Measurements from ENCODE around the gene RANBP1.

Gene RANBP1

DNA sequence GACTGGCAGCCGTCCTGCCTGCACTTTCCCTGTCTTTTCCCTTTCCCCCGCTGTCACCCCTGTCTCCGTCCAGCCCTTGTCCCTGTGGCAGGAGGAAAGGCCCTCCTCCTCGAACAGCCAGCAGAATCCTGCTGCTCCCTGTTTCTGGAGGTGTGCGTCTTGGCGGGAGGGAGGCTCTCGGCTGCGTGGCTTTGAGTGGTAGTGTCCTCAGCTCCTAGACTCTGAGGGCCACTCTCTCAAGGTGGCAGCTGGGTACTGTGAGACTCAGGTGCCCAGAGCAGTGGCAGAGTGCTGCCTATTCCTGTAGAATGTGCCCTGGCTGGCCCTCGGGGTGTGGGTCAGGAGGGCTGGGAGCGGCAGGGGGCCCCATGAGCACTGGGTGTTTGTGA lies 9.1 kb upstream of the RANBP1 start:
- FAIRE-seq (no peak), DNase-seq (ENCODE audit: extremely low spot score, insufficient read length, low read depth) (no peak)

DNA sequence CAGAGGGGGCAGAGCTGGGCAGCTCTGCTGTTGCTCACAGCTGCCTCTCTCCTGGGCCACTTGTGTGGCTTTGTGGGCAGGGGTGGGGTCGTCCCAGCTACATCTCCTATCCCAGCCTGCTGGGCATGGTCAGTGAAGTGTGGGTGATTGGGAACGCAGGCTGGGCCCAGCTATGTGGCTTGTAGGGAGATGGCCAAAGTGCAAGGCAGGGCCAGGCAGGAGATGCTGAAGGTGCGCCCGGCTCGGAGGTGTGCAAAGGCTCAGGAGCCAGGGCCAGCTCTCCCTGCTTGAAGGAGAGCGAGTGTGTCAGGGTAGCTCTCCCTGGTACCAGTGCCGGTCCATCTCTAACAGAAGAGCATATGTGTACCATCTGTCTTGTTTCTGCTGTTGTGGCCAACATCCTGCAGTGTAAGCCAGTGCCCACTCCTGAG lies 8.4 kb upstream of the RANBP1 start:
- DNase-seq (ENCODE audit: extremely low spot score, insufficient read length, low read depth) (no peak), FAIRE-seq (no peak)

DNA sequence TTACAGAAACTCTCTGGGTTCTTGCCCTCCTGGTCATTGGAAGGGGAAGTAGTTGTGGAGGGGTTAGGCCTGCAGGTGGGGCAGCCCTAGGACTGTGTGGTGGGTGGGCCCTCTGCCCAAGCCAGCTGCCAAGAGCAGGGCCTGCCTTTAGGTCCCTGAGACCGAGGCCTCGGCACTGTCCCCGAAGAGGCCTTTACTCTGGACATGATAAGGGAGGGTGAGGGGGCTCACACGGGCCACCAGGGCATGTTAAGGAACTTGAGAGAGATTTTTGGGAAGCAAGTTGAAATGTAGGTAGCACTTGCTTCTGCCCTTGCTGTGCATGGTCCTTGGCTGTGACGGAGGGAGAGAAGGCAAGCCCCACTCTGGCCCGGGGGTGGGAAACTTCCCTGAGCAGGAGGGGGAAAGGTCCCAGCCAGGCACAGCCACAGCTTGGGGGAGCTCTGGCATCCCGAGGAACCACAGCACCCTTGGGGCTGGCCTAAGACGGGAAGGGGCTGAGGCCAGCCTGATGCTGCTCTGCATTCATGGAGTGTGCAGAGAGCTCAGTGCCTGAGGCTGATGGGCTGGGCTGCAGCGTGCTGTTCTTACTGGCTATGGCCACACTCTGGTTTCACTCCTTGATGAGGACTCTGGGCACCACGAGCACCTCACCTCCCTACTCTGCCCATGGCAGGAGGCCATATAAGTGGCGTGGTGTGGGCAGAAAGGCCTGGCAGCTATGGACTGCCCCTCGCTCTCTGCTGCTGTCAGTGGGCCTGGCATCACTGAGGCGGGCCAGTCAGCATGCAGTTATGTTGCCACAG lies 7.8 kb upstream of the RANBP1 start:
- DNase-seq (ENCODE audit: extremely low spot score, insufficient read length, low read depth) (no peak), FAIRE-seq (no peak)

DNA sequence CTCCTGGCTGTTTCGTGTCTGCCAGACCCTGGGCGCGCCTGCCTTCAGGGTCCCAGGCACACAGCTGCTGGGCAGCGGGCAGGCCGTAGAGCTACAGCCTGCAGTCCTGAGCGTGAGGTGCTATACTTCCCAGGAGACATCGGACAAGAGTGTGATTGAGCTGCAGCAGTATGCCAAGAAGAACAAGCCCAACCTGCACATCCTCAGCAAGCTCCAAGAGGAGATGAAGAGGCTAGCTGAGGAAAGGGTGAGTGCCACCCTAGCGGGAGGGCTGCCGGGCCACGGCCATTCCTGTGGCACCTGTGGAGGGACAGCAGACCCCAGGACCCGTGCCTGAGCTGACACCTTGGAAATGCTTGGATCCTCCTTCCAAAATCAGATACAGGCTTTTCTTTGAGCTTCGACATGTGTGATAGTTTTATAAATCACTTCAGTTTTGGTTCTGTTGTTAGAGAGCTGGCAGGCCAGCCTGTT lies 7.1 kb upstream of the RANBP1 start:
- DNase-seq (ENCODE audit: extremely low spot score, insufficient read length, low read depth), result no peak
- no peak for FAIRE-seq

DNA sequence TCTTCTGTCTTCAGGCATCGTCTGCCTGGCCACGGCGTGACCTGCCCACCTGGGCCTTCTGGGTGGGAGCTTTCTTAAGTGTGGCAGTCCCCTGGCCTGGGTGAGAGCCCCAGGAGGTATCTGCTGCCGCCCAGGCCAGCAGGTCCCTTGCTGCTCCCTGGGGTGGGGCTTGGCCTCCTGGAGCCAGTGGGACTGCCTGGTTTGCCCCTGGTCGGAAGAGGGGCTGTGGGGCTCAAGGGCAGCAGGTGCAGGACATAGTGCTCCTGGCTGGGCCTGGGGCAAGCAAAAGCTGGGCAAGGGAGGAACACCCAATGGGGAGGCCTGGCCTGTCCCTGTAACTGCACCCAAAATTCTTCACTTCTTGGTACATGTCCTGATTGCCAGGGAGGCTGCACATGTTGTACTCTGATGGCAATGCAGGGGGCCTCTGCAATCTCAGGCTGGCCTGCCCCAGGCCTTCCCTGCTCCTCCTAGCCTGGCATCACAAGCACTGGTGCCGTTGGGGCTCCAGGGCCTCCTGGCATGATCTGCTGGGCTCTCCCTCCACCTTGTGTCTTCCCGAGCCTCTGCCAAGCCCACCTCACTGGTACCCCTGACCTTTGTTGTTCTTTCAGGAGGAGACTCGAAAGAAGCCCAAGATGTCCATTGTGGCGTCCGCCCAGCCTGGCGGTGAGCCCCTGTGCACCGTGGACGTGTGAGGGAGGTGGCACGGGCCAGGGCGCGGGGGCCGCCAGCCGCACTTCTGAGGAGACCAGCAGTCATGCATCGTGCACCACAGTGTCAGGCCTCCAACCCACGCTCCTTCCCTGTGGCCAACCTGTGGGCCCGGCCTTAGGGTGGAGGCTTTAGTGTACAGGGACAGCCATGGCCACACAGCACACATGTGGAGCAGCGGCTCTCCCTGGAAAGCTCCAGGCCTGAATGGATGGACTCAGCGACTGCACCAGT lies 6.2 kb upstream of the RANBP1 start:
- no peak for DNase-seq (ENCODE audit: extremely low spot score, insufficient read length, low read depth)

DNA sequence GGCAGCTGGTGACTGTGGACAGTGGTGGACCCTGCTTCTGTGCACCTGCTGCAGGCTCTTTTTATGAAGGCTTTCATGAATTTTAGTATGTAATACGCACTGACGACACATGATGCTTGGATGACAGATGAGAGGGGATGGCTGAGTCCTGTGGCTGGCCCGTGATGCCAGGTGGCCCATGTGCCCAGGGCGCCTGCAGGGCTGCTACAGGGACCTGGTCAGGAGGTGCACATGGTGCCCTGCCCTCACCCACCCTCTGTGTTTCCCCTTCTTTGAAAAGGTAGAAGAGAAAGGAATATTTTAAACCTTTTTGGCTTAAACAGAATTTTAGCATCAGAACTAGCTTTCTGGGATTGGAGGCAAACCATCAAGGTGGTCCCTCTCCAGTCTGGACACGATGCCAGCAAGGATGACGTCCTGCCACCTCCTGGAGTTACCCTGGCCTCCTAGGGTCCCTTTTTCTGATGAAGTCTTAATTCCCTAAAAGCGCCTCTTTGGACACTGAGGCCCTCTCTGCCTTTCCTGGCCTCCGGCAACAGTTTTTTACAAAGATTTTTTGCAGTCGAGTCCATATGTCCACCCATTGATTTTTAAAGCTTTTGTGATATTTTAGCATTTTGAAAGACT lies 5.4 kb upstream of the RANBP1 start:
- no peak for DNase-seq (ENCODE audit: extremely low spot score, insufficient read length, low read depth)
- FAIRE-seq, result no peak

More for the DNA sequence above, 6.2 kb upstream of the RANBP1 start:
- no peak for FAIRE-seq

DNA sequence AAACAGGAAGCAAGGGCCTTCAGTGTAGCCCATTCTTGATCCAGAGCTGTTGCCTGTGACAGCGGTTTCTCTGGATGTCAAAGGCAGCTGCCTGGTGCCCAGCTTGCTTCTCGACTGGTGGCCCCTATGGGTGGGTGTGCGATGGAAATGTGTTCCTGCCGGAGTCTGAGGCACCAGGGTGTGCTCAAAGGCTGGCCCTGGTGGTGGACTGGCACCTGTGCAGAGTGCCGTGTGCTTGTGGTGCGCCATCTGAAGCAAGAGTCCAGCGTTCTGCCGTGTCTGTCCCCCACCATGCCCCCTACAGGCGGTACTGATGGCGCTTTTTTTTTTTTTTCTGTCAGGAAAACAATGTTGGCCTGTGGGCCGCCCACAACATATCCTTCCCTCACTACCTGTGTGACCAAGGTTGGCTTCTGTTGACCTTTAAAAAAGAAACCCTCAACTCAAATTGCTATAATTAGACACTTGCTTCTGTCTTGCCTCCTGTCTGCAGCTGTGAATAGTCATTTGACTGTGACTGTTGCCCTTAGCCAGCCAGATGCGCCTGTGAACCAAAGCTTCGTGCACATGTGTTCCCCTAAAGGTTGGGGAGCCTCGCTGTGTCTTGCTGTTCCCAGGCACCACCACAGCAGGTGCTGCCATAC lies 4.7 kb upstream of the RANBP1 start:
- no peak for DNase-seq (ENCODE audit: extremely low spot score, insufficient read length, low read depth)
- FAIRE-seq, result peak; percentile 31

DNA sequence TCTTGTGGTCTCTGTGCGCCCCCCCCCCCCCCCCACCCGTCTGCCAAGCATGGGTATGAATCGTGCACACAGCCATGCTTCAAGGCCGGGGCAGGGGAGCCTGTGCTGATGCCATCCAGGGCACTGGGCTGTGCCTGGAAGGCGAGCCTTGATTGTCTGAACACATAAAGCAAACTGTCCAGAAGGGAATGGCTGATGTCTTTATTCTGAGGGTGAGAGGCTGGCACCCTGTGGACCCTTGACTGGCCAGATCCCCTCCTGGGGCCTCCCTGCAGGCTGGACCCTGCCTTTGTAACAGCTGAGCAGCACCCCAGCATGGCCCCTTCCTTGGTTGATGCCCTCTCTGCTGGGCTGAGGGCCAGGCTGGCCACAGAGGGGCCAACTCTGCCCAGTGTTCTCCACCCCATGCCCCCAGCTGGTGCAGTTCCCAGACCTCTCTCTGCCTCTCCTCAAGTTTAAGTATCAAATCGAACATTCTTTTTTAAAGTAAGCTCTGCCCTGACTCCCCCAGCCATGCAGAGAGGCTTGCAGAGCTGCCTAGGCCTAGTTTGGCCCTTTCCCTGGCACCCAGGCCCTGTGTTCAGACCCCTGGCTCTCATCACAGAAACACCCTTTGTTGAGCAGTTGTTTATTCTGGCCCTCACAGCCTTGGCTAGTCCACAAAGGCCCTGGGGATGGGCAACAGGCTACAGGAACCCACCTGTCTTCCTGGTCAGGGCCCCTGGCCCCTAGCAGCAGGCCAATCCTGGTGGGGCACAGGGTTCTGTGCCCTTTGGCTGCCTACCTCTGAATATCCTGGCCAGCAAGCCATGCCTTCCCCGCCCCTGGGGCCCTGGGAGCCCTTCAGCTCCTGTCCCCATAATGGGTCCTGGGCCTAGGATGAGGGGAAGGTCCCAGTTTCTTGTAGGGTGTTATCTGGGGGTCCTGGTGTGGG lies 3.9 kb upstream of the RANBP1 start:
- DNase-seq (ENCODE audit: extremely low spot score, insufficient read length, low read depth) (no peak), FAIRE-seq (no peak)

DNA sequence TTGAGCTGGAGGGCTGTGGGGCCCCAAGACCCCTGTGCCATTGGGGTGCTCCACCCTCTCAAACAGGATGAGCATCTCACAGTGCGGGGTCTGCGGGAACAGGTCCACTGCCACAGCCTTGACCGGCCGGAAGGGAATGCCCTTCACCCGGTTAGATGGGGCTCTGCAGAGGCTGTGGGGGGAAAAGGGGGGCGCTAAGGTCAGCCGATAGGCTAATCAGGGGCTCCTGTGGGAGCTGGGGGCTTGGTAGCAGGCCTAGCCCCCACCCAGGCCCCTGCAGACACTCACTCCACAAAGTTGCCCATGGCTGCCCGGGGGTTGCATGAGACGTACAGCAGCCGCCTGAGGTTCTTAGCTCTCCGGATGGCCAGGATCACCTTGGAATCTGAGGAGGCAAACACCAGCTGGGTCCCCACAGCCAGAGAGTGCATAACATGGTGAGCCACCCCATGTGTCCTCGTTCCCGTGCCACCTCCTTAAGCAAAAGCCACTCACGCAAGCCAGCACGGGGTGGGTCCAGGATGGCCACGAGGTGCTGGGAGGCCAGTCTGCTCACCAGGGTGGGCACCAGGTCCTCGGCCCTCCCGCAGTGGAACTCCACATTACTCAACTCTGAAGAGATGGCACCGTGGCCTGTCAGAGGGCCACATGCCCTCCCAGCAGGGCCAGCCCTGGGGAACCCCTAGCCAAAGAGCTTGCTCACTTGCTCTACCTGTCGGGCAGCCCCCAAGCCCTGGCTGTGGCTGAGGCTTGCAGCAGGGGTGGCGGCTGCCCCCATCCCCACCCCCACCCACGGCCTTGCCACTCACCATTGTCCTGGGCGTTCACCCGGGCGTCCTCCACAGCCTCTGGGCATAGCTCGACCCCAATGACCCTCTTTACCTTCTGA lies 3.0 kb upstream of the RANBP1 start:
- FAIRE-seq (no peak), DNase-seq (ENCODE audit: extremely low spot score, insufficient read length, low read depth) (no peak)

DNA sequence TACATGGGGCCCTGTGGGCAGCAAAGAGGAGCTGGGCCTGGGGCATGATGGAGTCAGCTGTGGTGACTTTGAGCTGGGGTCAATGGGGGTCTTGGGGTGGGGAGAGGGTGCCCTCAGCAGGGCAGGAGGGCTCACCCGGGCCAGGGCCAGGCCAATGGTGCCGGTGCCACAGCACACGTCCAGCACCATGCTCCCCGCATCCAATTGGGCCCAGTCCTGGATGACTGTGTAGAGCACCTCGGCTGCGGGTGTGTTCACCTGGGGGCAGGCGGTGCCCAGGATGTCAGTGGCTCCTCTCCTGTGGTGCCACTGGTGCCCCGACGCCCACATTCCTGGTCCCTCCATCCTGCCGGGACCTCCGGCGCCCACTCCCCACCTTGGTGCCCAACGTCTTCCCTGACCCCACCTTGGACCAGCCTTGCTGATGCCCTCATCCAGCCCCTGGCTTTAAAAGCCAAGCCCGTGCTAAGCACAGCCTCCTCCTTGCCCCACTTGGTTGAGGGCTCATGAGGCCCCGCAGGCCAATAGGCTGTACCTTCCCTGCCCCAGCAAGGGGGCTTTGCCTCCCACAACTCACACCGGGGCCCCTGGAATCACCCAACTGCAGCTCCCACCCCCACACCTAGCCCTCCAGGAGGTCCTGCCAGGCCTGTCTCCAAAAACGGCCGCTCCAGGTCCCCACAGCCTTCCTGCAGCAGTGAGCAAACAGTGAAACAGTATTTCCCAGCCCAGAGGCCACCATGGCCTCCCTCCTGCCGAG lies 2.2 kb upstream of the RANBP1 start:
- FAIRE-seq (no peak), DNase-seq (ENCODE audit: extremely low spot score, insufficient read length, low read depth) (no peak)

DNA sequence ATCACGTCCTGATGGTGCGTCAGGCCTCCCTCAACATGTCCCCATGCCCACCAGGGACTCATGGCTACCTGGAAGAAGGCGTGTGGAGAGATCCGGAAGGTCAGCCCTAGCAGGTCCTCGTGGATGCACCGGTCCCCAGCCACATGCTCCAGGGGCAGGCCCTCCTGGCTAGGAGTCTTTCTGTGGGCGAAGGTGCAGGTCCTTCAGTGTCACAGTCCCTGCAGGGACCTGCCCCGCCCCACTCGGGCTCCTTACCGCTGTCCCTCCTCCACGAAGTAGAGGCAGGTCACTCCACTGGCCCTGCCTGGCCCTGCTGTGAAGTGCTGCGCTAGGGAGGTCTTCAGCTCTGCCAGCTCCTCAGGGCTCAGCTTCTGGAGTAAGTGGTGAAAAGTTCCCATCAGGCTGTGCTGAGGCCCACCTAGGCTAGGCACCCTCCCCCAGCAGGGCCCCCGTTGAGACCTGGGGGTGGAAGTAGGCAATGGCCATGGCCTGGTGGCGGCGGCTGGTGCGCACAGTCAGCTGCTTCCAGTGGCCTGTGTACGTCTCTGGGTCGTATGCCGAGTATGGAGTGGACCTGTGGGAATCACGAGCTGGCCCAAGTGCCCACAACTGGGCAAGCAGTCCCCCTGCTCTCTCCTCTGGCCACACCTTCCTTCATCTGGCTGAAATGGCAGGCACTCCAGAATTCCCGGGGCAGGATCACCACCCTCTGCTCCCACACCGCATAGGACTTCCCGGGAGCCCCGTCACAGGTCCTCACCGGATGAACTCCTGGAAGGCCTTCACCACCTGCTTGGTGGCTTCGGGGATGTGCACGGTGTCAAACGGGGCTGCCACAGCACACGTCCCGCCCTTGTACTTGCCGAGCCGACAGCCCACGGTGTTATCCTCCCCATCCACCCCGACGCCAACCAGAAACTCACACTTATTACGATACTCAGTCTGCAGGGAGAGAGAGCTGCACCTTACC lies 1.1 kb upstream of the RANBP1 start:
- no peak for FAIRE-seq
- no peak for DNase-seq (ENCODE audit: extremely low spot score, insufficient read length, low read depth)

DNA sequence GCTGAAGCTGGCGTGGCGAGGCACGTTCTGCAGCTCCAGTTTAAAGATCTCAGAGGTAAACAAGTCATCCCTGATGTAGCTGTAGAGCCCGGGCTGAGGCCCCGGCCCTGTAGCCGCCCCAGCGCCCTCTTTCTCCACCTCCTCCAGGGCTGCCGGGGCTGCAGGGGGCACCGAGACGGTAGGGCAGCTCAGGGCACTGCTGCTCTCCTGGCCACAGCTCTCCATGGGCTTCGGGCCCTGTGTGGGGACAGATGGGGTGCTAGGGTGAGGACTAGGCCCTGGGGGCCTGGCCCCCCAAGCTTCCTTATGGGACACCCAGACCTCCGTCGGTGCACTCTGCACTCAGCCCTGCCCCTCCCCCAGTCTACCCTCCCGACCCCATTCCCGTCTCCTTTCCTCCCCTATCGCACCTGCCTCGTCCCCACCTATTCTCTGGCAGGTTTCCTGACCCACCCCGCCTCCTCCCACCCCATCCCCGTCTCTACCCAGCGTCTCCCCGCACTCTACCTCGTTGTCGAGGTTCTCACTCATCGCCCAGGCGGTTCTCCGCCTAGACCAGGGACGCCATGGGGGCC lies 559 bp downstream of the RANBP1 start:
- DNase-seq (ENCODE audit: extremely low spot score, insufficient read length, low read depth) (no peak), FAIRE-seq (no peak)

DNA sequence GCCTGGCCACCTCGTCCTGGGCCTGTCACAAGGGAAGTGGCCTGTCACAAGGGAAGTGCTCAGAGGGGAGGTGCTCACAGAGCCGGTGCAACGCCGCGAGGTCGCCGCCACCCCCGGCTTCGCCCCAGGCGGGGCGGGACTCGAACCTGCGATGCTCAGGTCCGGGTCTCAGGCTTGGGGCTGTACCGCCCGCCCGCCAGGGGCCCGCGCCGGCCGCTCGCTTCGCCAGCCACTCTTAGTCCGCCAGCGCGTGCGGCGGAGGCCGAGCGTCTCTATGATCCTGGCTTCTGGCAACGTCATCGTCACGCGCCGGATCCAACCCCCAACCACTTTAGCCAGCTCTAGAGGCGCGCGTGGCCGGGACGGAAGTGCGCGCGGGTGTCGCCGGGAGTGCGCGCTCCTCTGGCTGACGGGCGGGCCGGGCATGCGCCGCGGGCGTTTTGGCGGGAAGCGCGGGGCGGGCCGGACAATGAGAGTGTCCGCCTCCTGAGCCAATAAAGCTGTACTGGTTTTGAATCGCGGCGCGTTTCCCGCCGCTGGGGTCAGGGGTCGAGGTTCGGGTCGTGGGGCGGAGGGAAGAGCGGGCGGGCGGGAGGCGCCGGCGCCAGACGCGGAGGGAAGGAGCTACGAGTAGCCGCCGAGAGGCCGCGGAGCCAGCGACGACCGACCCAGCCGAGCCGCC lies 1.2 kb downstream of the RANBP1 start, which contains the start of gene TRMT2A:
Gene TRMT2A (minus strand): TSS at position 276 of the 682 bp plus-strand sequence. CDS start 320 bp downstream, outside the sequence.
- peak; percentile 96 for FAIRE-seq
- DNase-seq (ENCODE audit: extremely low spot score, insufficient read length, low read depth), result peak; percentile 98

DNA sequence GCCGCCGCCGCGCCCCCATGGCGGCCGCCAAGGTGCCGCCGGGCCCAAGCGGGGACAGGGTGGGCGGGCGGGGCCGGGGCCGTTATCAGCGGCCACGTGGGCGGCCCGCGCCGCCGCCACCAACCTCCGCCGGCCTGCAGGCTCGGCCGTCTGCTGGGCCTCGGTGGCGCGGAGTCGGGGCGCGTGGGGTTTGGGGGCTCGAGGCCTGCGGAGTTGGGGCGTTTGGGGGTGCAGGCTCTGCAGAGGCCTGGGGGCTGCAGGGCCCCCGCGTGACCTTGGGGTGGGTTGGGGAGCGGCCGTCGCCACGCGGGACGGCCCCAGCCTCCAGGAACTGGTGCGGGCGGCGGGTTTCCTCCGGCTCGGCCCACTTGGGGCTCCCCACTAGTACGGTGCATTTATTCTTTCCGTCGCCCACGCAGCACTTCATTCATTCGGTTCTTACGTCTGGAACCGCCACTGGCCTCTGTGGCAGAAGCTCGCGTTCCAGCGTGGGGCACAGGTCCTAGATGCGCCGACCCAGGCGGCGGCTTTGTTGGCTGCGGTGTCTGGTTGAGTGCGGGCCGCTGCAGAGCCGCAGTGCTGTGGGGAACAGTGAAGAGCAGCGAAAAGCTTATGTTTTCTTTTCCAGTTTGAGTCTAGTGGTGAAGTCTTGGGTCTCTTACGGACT lies 1.9 kb downstream of the RANBP1 start:
- DNase-seq (ENCODE audit: extremely low spot score, insufficient read length, low read depth) (no peak), FAIRE-seq (no peak)
